Mammary epithelial cell (primary cell): ENCODE data around the gene USP47.

Experiments used
- CTCF ChIP-seq, 2 donors: IDR thresholded peaks in 1 of 2; conservative IDR thresholded peaks in 1 of 2; 2 replicates each; pipeline ENCODE4 v1.5.1; 2011 to 2012; ENCODE audit warnings: inconsistent platforms in 2 of 2, low read length in 2 of 2, mild to moderate bottlenecking in 2 of 2, control low read depth in 1 of 2, low read depth in 1 of 2; ENCODE audit not compliant: insufficient read depth in 1 of 2; ENCODE audit errors: extremely low read depth in 1 of 2
- EZH2 ChIP-seq: IDR thresholded peaks from 2 replicates; pipeline ENCODE4 v1.6.1; 2012; ENCODE audit warnings: low read length, inconsistent platforms, borderline replicate concordance

GRCh38 chr11:11864803-11865202, 23.0 kb downstream of the USP47 start:
- TF ChIP-seq CTCF (conservative IDR thresholded peaks at IDR 0.05 in 1 of 2, IDR thresholded peaks at IDR 0.05 in 1 of 2; ENCODE audit: extremely low read depth in 1 of 2, insufficient read depth in 1 of 2, low read depth in 1 of 2, low read length in 2 of 2) (no peak), EZH2 (no peak)
